ENCODE data around the gene OMG.

DNA sequence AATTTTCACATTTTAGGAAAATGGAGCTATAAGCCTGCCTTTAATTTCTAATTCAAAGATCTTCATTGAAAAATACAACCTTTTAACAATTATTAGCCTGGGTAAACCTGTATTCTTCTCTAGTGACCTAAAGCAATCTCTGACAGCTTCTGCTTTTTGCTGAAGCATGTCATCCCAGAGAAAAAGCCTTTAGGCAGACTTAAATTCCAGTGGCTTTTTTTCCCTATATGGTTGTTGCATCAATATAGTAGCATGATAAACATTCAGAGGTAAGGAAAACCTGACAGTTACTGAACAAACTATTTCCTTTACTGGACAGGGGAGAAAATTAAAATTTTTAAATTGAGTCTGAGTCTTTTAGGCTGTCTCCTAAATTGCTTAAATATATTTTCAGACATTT is 32.2 kb upstream of the OMG start:
- TF ChIP-seq EZH2 (IDR thresholded peaks at IDR 0.05) (no peak), POLR2AphosphoS5 (IDR thresholded peaks at IDR 0.05; ENCODE audit: borderline replicate concordance, low read depth, low read length) (no peak)
